Keratinocyte (primary cell): ENCODE results near the gene FLT3LG. TPM values are rescaled to one million over a fixed set of nuclear protein-coding genes. Genes with fewer than 3 reads are reported as not detected.

ENCODE experiments used
- DNase-seq: peaks from one replicate; pipeline ENCODE4 v3.0.0-alpha.2; 2011; ENCODE audit warnings: low read depth, missing footprints, low spot score
- FAIRE-seq: peaks from 2 replicates; lab custom pipeline; 2011; peaks lifted over from hg19 to GRCh38; lab: Jason Lieb, UNC
- H2AFZ ChIP-seq: 2 replicates; pipeline ENCODE4 v1.6.0; 2012; ENCODE audit warnings: low read length, control low read depth, inconsistent platforms; ENCODE audit not compliant: control insufficient read depth
- H3K27ac ChIP-seq: 2 replicates; pipeline ENCODE4 v1.5.1; 2011; ENCODE audit warnings: low read length; ENCODE audit not compliant: control insufficient read depth, insufficient read depth
- H3K27me3 ChIP-seq: 3 replicates; pipeline ENCODE4 v1.6.0; 2011; ENCODE audit warnings: low read length; ENCODE audit not compliant: control insufficient read depth, insufficient read depth; ENCODE audit errors: extremely low read depth
- H3K36me3 ChIP-seq, 2 experiments: 2 replicates in 1 of 2; 3 replicates in 1 of 2; pipeline ENCODE4 v1.5.1; 2011; ENCODE audit warnings: low read length in 2 of 2, mild to moderate bottlenecking in 1 of 2; ENCODE audit not compliant: control insufficient read depth in 2 of 2, insufficient read depth in 2 of 2; ENCODE audit errors: extremely low read depth in 1 of 2
- H3K4me1 ChIP-seq: 3 replicates; pipeline ENCODE4 v1.5.1; 2011; ENCODE audit warnings: low read length; ENCODE audit not compliant: control insufficient read depth, insufficient read depth; ENCODE audit errors: extremely low read depth
- H3K4me2 ChIP-seq: 3 replicates; pipeline ENCODE4 v1.6.0; 2011; ENCODE audit warnings: low read depth, low read length; ENCODE audit not compliant: control insufficient read depth, insufficient read depth; ENCODE audit errors: extremely low read depth
- H3K4me3 ChIP-seq, 3 experiments: fragments of 200-600 bp in 1 of 3; sonication (generic) in 1 of 3; 2 replicates in 2 of 3; 3 replicates in 1 of 3; pipeline ENCODE4 v1.5.1; 2011 to 2016; ENCODE audit warnings: low read length in 3 of 3, mild to moderate bottlenecking in 3 of 3, control low read depth in 2 of 3, inconsistent platforms in 1 of 3, low read depth in 1 of 3, mixed read lengths in 1 of 3, mixed run types in 1 of 3, moderate library complexity in 1 of 3; ENCODE audit not compliant: control insufficient read depth in 2 of 3, insufficient read depth in 2 of 3; ENCODE audit errors: extremely low read depth in 1 of 3
- H3K79me2 ChIP-seq: 2 replicates; pipeline ENCODE4 v1.6.0; 2012; ENCODE audit warnings: low read length; ENCODE audit not compliant: control insufficient read depth, insufficient read depth
- H3K9ac ChIP-seq: 3 replicates; pipeline ENCODE4 v1.6.0; 2011; ENCODE audit warnings: low read length; ENCODE audit not compliant: control insufficient read depth, insufficient read depth; ENCODE audit errors: extremely low read depth
- H3K9me1 ChIP-seq: 3 replicates; pipeline ENCODE4 v1.6.0; 2011; ENCODE audit warnings: low read length; ENCODE audit not compliant: control insufficient read depth, insufficient read depth; ENCODE audit errors: extremely low read depth
- H3K9me3 ChIP-seq: 2 replicates; pipeline ENCODE4 v1.5.1; 2012; ENCODE audit warnings: low read depth, low read length; ENCODE audit not compliant: control insufficient read depth
- H4K20me1 ChIP-seq: 3 replicates; pipeline ENCODE4 v1.6.0; 2011; ENCODE audit warnings: low read length; ENCODE audit not compliant: control insufficient read depth, insufficient read depth; ENCODE audit errors: extremely low read depth
- EZH2 ChIP-seq: IDR thresholded peaks from one replicate; pipeline ENCODE4 v1.6.1; 2012; ENCODE audit warnings: inconsistent platforms, mild to moderate bottlenecking, low read length, moderate library complexity
- dilution Hi-C: fragments of 300-500 bp; cut with MboI; formaldehyde crosslinking; loops from one replicate; pipeline ENCODE4 v1.7.0; 2020; ENCODE audit warnings: low sequenced_read_pairs; ENCODE audit not compliant: extremely low pct_ligation_motif_present
- polyA plus RNA-seq, 5 experiments: library from polyadenylated mRNA; depleted of rRNA in 3 of 5; stranded (reverse) in 3 of 5; stranded (forward) in 1 of 5; unstranded in 1 of 5; fragments of >200 nt; gene quantifications; 1 replicate in 1 of 5; 2 replicates in 3 of 5; 3 replicates in 1 of 5; pipeline versions ENCODE4 v1.2.1 to v1.2.3, GENCODE V29; 2011 to 2012; ENCODE audit warnings: missing spikeins in 2 of 5, low read depth in 1 of 5, low replicate concordance in 1 of 5
- small RNA-seq, 3 experiments: library from RNA; depleted of rRNA; stranded (forward); fragments of <200 nt; gene quantifications; one replicate each; pipeline ENCODE3, GENCODE V24; 2012; ENCODE audit warnings: low read depth in 3 of 3, low replicate concordance in 1 of 3; ENCODE audit not compliant: insufficient read length in 3 of 3
- TF ChIP-seq, protein P1 (sequence below), 3 experiments: IDR thresholded peaks in 1 of 3; conservative IDR thresholded peaks in 1 of 3; optimal IDR thresholded peaks in 1 of 3; 2 replicates in 2 of 3; 3 replicates in 1 of 3; pipeline versions ENCODE3 to v1.5.1; 2011; ENCODE audit warnings: low read length in 3 of 3, mild to moderate bottlenecking in 3 of 3, moderate library complexity in 2 of 3, control low read depth in 1 of 3, inconsistent platforms in 1 of 3; ENCODE audit not compliant: insufficient read depth in 2 of 3; ENCODE audit errors: extremely low read depth in 1 of 3

The FLT3LG gene
- polyA plus RNA-seq, 1 donor (not counting 4 experiments of a cell fraction or from before 2014, with no cell fraction given): 0.80 TPM

DNA sequence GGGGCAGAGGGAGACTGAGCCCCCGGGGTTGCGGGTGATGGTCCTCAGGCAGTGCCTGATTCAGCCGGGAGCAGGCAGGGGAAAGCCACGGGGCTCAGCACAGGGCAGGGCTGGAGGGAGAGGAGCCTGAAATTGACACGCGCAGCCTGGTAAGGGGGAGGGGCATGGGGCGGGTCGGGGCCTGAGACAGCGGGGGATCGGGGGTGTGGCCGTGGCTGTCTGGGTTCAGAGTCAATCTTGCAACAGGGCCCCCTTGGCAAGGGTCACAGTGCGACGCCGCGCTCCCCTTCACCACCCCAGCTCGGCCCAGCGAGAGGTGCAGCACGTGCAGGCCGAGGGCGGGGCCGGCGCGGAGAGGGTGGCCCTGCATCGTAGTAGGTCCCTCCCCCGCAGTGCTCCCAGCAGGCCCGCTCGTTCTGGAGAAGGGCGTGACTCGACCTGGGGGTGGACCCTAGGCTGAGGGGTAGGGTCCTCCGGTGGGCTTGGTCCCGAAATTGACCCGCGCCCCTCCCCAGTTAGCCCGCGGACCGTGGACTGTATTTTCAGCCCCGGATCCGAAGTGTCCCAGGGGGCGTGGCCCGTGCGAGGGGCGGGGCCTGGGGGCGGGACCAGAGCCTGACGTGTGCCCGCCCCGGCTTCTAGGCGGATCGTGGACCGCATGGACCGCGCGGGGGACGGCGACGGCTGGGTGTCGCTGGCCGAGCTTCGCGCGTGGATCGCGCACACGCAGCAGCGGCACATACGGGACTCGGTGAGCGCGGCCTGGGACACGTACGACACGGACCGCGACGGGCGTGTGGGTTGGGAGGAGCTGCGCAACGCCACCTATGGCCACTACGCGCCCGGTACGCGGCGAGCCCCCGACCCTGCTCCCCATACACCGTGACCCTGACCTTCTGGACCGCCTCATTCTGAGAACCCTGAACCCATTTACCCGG, 59.8 kb downstream of the FLT3LG start:
- Histone ChIP-seq H3K4me2 (peak overlapping the region; percentile 89), H3K4me1 (peaks cover 7% of the 10 kb centered on the region), H3K4me3 (peak overlapping the region; percentile 52 to 73 (median 65)), H4K20me1 (no peaks in the 10 kb centered on the region), H3K27ac (no peak overlapping the region), H3K9ac (peak overlapping the region; percentile 52), H3K27me3 (no peaks in the 10 kb centered on the region), H3K9me1 (no peaks in the 10 kb centered on the region), H3K36me3 (no peaks in the 10 kb centered on the region), H2AFZ (peak overlapping the region; percentile 97), H3K79me2 (no peaks in the 10 kb centered on the region), H3K9me3 (no peaks in the 10 kb centered on the region)
- dilution Hi-C loops: no loop called here
- TF ChIP-seq, protein P1, sequence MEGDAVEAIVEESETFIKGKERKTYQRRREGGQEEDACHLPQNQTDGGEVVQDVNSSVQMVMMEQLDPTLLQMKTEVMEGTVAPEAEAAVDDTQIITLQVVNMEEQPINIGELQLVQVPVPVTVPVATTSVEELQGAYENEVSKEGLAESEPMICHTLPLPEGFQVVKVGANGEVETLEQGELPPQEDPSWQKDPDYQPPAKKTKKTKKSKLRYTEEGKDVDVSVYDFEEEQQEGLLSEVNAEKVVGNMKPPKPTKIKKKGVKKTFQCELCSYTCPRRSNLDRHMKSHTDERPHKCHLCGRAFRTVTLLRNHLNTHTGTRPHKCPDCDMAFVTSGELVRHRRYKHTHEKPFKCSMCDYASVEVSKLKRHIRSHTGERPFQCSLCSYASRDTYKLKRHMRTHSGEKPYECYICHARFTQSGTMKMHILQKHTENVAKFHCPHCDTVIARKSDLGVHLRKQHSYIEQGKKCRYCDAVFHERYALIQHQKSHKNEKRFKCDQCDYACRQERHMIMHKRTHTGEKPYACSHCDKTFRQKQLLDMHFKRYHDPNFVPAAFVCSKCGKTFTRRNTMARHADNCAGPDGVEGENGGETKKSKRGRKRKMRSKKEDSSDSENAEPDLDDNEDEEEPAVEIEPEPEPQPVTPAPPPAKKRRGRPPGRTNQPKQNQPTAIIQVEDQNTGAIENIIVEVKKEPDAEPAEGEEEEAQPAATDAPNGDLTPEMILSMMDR (optimal IDR thresholded peaks at IDR 0.05 in 1 of 3, IDR thresholded peaks at IDR 0.05 in 1 of 3, conservative IDR thresholded peaks at IDR 0.05 in 1 of 3; ENCODE audit: extremely low read depth in 1 of 3, insufficient read depth in 2 of 3, low read length in 3 of 3): peak; percentile 27 to 71 (median 65)
- no peak for TF ChIP-seq EZH2
- no peak for DNase-seq
- no peak for FAIRE-seq

DNA sequence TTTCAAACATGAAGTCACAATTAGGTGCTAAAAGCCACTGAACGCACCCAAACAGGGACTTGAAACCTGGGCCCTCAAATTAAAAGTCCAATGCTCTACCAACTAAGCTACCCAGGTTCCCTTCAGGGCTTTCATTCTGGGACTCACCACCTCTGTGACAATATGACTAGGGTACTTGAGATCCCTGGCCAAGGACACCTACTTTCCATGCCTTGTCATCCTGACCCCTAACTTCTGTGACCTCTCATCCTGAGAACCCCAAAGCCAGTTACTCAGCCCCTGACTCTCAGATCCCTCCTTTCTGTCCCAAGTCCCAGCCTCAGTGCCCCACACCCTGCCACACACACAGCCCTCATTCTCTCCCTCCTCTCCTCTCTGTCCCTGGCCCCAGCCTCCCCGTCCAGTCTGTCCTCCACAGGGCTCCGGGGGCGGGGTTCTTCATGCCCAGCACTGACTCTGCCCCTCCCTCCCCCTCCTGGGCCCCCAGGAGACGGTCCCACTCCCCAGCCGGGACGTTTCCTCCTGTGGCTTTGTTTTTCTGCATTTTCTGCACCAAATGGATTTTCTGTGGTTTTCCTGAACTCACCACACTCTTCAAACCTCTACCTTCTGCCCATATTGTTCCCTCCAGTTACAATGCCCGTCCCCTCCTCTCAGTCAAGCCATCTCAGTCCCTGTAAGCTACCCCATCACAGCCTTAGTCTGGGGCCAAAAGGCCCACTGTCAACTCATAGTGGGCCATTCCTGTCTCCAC, 60.8 kb downstream of the FLT3LG start:
- no peak overlapping the region for H2AFZ ChIP-seq
- H3K4me2 ChIP-seq: peak overlapping the region; percentile 89
- no peaks in the 10 kb centered on the region for H3K9me1 ChIP-seq
- H3K9ac ChIP-seq: no peak overlapping the region
- no peak for TF ChIP-seq EZH2
- TF ChIP-seq, protein P1 (optimal IDR thresholded peaks at IDR 0.05 in 1 of 3, IDR thresholded peaks at IDR 0.05 in 1 of 3, conservative IDR thresholded peaks at IDR 0.05 in 1 of 3; ENCODE audit: extremely low read depth in 1 of 3, insufficient read depth in 2 of 3, low read length in 3 of 3): no peak
- H3K27me3 ChIP-seq: no peaks in the 10 kb centered on the region
- no peaks in the 10 kb centered on the region for H4K20me1 ChIP-seq
- DNase-seq (no peak), FAIRE-seq (no peak)
- H3K9me3 ChIP-seq: no peaks in the 10 kb centered on the region
- H3K4me3 ChIP-seq: no peak overlapping the region
- H3K4me1 ChIP-seq: peaks cover 7% of the 10 kb centered on the region
- dilution Hi-C loops: no loop called here
- H3K27ac ChIP-seq: no peak overlapping the region
- H3K36me3 ChIP-seq: no peaks in the 10 kb centered on the region
- H3K79me2 ChIP-seq: no peaks in the 10 kb centered on the region

Small RNA genes lying within 50 kb of the gene (small RNA-seq; reads per million reads assigned to genes)
- 0 reads per million in 3 experiments for gene COX6CP7
- 0 to 1.0 (median 0.50) reads per million in 3 experiments for gene MIR150
- 0 reads per million in 3 experiments for gene SNORD32A
- gene SNORD33: 0 reads per million in 3 experiments
- 0 reads per million in 3 experiments for gene SNORD34
- 0 reads per million in 3 experiments for gene SNORD35A
- gene SNORD35B: 0 reads per million in 3 experiments

Other genes starting within 250 kb of the FLT3LG start
- 0.04 TPM in 1 of 3 replicates, not detected in the others for gene SLC6A16, start 149.0 kb upstream of the FLT3LG start, polyA plus RNA-seq
- gene CD37, start 138.8 kb upstream of the FLT3LG start, polyA plus RNA-seq: not detected in 3 replicates
- 6.4 to 13.6 TPM (median 8.9 TPM) in 3 replicates for gene TEAD2, start 111.8 kb upstream of the FLT3LG start, polyA plus RNA-seq
- 0.10 TPM in 1 of 3 replicates, not detected in the others for gene DKKL1, start 110.3 kb upstream of the FLT3LG start, polyA plus RNA-seq
- not detected in 3 replicates for gene KASH5, start 86.0 kb upstream of the FLT3LG start, polyA plus RNA-seq
- not detected in 3 replicates for gene PTH2, start 50.8 kb upstream of the FLT3LG start, polyA plus RNA-seq
- not detected in 3 replicates for gene GFY, start 48.8 kb upstream of the FLT3LG start, polyA plus RNA-seq
- 0.04 to 0.12 TPM (median 0.04 TPM) in 3 replicates for gene SLC17A7, start 32.7 kb upstream of the FLT3LG start, polyA plus RNA-seq
- 29.0 to 40.7 TPM (median 37.8 TPM) in 3 replicates for gene PIH1D1, start 22.4 kb upstream of the FLT3LG start, polyA plus RNA-seq
- 7.1 to 12.2 TPM (median 9.8 TPM) in 3 replicates for gene ALDH16A1, start 21.0 kb upstream of the FLT3LG start, polyA plus RNA-seq
- gene RPL13A, start 13.4 kb downstream of the FLT3LG start, polyA plus RNA-seq: 1,826 to 4,676 TPM (median 3,383 TPM) in 3 replicates
- 2,569 to 3,320 TPM (median 2,868 TPM) in 3 replicates for gene RPS11, start 22.2 kb downstream of the FLT3LG start, polyA plus RNA-seq
- 12.0 to 12.8 TPM (median 12.3 TPM) in 3 replicates for gene FCGRT, start 38.4 kb downstream of the FLT3LG start, polyA plus RNA-seq
- 0.10 to 0.14 TPM in 2 of 3 replicates, not detected in the other for gene RCN3, start 53.8 kb downstream of the FLT3LG start, polyA plus RNA-seq
- gene NOSIP, start 106.3 kb downstream of the FLT3LG start, polyA plus RNA-seq: 36.6 to 63.6 TPM (median 42.7 TPM) in 3 replicates
- gene PRRG2, start 107.1 kb downstream of the FLT3LG start, polyA plus RNA-seq: 5.2 to 7.5 TPM (median 5.3 TPM) in 3 replicates
- 0.35 to 1.1 TPM (median 0.42 TPM) in 3 replicates for gene PRR12, start 117.0 kb downstream of the FLT3LG start, polyA plus RNA-seq
- gene RRAS, start 165.9 kb downstream of the FLT3LG start, polyA plus RNA-seq: 98.1 to 184 TPM (median 154 TPM) in 3 replicates
- 3.4 to 20.9 TPM (median 5.8 TPM) in 3 replicates for gene SCAF1, start 168.0 kb downstream of the FLT3LG start, polyA plus RNA-seq
- 50.4 to 67.5 TPM (median 57.7 TPM) in 3 replicates for gene IRF3, start 191.6 kb downstream of the FLT3LG start, polyA plus RNA-seq
- gene BCL2L12, start 191.7 kb downstream of the FLT3LG start, polyA plus RNA-seq: 11.8 to 14.8 TPM (median 14.0 TPM) in 3 replicates
- gene PRMT1, start 203.1 kb downstream of the FLT3LG start, polyA plus RNA-seq: 280 to 322 TPM (median 311 TPM) in 3 replicates
- 0.73 to 0.76 TPM (median 0.73 TPM) in 3 replicates for gene ADM5, start 215.4 kb downstream of the FLT3LG start, polyA plus RNA-seq
- 0.39 to 0.49 TPM (median 0.41 TPM) in 3 replicates for gene CPT1C, start 216.9 kb downstream of the FLT3LG start, polyA plus RNA-seq